ENCODE results near the gene PTPRG.

The PTPRG gene

DNA sequence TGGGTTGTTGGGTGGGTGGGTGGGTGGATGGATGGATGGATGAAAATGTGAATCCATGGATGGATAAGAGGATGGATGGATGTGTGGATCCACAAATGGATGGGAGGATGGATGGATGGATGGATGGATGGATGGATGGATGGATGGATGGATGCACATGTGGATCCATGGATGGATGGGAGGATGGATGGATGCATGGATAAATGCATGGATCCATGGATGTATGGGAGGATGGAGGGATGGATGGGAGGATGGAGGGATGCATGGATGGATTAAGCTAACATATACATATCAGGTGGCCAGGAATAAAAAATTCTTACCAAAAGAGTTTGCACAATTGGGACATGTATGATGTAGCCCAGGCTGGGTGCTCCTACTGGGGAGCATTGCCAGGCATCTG lies 616.7 kb downstream of the PTPRG start:
- DNase-seq, result no peak

DNA sequence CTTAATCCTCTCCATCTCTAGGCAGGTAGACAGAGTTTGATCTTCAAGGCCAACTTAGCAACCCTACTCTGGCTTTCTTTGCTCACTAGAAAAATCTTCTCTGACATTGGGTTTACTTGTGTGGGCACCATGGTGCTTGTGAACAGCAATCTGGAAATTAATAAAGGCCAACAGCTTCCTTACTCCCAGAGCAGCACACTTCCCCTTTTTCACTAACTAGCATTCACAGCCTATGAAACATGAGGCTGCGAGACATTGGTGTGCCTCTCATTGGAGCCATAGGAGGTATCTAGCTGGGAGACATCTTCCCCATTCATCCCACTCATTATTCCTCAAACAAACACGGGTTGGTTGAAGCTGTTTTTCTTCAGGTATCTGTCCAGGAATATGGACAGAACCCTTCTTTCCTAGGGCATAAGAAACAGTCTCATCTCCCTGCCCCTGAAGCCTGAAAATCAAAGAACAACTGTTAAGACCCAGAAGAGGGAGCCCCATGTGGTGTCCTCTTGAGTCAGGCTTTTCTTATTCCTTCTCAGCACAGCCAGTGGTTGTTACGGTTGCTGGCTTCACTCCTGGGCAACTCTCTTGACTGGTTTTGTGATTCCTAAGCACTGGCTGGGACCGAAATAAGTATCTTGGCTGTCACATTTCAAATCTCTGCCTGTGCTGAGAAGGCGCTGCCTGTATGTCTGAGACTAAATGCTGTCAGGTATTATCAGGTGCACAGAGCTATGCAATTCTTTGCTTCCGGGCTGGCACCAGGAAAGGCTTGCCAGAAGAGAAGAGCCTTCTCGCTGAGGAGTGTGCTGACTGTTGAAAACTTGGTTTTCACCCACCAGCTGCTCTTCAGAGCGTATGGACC lies 617.6 kb downstream of the PTPRG start:
- DNase-seq, result no peak

DNA sequence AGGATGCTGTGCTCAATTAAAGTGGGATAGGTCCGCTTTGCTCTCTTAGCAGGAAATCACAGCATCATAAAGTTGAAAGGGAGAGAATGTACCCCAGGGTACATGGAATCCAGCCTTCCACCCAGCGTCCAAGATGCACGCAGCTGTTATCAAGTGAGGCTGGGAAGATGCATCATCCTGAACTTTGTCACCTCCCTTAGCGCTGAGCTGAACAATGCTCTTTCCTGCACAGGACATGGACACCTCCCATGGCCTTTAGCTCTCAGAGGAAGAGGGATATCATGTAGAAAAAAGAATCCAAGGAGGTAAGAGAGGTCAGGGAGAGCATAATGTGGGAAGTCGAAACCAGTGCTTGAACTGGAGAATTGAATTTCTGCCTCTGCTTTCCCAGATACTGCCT lies 619.1 kb downstream of the PTPRG start:
- DNase-seq, result no peak

DNA sequence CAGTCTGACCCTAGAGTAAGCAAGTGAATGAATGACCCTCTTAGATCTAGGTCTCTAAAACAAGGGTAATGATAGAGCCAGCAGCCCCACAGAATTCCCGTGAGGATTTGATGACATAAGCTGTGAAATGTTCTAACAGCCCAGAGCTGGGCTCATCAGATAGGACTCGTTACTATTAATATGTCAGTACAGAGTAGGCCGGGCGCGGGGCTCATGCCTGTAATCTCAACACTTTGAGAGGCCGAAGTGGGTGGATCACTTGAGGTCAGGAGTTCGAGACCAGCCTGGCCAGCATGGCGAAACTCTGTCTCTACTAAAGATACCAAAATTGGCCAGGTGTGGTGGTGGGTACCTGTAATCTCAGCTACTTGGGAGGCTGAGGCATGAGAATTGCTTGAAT lies 621.7 kb downstream of the PTPRG start:
- DNase-seq, result no peak

DNA sequence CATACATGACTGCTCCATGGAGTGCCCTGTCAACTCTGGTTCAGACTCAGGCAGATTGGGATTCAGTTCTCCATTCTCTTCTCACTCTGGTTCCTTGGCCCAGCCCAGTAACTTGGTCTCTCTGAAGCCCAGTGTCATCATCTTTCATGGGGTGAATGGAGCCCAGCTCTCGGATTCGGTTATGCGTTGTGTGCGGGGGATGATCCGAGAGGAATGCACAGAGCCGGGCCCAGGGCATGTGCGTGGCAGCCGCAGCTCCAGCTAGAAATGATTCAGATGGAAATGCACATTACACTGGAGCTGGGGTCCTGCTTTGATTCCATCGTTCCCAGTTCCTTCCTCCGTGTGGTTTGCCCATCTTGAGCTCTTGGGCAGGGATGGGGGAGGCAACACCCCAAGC lies 622.6 kb downstream of the PTPRG start:
- no peak for DNase-seq

DNA sequence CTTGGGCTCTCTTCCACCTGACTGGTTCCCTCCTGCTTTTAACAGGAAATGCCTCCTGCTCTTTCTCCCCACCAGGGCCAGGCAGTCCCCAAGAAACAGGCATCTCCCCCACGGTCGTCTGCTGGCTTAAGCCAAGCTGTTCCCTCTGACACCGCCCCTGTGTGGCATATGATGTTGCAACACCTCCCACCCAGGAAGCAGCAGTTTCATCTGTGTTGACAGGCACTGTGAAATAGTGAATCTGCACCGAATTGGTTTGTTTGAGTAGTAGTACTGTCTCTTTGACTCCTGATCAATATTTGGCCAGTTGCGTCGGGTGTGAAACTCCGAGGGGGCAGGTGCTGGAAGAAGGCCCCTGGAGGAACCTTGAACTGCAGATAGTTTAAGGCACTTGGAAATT lies 623.2 kb downstream of the PTPRG start:
- DNase-seq, result peak; percentile 25

DNA sequence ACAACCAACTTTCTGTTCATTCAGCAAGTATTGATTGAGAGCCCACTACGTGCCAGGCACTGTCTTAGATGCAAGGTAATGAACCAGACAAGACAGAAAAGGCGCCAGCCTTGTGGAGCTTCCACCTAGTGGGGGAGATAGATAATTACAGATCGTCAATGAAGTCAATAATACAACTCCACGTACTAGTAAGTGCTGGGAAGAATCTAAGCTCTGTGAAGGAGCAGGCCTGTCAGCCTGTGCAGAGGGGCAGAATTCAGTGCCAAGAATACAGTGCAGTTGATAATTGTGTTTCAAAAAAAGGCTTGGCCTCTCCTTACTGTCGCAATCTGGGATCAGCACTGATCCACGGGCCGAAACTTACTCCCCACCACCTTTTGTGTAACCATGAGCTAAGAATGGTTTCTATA lies 625.7 kb downstream of the PTPRG start:
- peak; percentile 28 for DNase-seq

DNA sequence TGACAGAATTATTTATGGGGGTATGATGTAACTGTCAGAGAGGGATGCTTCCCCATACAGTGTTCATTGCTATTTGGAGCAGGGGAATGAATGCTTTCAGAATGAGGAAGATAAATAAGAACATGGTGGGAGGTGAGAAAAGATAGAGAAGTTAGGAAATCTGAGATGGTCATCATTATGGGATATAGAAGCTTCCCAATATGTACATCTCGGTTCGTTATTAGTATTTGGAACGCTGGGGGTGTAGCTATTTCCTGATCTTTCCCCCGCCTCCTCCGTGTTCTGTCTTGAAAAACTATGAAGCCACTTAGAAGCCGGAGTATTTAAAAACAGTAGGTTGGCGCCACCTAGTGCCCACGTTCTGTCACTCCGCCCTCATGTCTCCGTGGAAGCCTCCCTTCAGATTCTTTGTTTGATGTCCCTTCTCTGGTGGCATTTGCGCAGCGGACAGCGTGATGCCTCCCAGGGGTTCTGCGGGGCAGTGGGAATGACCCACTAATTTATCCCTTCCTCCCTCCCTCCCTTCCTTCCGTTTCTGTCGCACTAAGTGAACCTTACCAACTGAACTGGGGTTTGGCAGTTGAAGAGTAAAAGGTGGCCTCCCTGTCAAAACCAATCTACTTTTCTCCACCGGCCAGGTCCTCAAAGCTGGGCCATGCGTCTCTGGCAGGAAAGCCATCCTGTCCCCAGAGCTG lies 627.5 kb downstream of the PTPRG start:
- DNase-seq, result peak; percentile 74

DNA sequence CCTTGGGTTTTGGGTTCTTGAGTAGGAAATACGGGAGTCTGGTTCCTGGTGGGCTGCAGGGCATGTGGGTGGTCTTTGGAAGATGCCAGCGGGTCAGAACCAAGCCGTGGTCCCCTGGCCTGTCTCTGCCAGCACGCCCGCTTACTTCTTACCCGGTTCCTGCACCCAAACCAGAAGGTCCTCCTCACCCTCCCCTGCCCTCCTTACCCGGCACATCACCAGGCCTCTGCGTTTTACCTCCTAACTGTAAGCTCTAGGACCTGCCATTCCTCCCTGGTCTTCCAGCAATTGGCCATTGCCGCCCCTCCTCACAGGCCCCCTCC lies 628.0 kb downstream of the PTPRG start:
- no peak for DNase-seq

DNA sequence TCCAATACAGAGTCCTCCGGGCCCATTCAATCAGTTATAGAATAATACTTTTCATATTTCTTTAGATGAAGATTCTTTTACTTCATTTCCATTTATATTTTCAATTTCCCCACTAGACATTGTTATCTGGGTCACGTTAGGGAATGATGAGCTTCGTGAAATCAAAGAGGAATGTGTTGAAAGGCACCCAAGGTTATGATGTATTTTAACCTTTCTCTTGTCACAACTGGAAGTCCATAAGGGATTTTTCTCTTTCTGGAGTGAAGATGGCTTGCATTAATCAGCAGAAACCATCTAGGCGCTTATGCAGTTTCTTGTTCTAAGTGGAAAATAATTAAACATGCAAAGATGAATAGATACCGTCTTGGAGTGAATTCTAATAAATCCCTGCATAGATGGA lies 631.5 kb downstream of the PTPRG start:
- DNase-seq, result no peak

DNA sequence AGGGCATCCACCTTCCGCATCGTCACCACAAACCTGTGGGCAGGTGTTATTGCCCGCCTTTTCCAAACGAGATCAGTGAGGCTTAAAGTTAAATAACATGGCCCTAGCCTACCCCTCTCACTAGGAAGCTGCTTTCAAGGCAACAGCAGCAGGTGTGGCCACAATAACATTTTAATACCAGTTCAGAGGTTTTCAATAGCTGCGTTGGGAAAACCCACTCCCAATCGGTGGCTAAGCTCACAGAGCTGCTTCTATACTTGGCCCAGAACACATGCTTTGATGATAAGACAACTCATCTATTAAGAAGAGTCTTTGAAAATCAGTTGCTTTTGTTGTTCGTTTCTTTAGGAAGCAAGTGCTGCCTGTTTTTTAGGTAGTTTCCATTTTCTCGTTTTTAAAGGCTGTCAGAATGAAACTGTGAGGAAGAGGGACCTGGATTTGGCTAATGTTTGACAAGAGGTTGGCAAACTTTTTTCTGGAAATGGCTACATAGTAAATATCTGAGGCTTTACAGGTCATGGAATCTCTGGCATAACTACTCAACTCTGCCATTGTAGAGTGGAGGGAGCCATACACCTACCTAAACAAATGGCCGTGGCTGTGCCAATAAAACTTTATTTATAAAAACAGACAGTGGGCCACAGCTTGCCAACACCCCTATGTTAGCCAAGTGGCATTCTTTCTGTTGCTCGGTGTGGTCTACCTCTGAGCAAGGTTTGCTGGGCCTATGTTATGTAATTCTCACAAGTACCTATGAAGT lies 632.4 kb downstream of the PTPRG start:
- no peak for DNase-seq

DNA sequence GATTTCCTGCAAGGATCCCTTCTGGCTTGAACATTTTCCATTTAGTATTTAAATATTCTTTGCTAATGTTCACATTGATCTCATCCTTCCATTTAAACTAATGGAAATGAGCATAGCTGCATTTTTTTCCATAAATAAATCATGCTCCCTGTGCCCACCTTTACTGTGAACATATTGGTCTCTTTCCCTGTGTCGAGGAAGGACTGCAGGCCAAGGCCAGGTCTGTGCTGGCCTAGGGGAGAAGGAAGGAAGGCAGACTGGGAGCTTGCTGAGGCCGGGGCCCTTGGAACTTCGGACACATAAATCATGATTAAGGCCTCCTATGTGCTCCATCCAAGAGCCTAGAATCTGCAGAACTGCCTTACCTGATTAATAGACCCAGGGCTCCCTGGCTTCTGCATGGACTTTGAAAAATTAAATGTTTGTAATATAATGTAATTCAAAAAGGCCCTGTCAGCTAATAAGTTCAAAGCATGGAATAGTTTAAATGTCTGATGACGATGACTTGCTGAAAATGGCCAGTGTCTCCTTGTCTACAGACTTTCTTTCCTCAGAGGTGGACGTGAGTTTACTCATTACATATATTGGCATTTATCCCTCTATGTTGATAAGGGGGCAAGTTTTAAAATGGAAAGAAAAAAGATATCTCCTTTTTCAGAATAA lies 636.1 kb downstream of the PTPRG start:
- DNase-seq, result no peak

DNA sequence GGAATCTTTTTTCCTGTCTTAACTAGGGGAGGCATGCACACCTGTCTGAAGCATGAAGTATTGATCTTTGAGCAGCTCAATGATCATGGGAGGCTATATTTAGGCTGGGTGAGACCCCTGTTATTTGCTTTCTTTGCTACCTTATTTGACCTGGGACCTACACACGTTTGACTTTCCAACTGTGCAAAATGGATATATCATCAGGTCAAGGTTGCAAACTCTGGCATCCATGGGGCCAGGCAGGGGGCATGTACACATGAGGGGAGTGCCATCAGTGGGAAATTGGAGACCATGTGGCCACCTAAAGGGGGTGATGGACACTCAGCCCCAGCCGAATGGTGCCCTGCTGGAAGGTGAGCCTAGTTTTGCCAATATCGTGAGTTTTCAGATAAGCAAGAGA lies 637.8 kb downstream of the PTPRG start:
- DNase-seq, result no peak

DNA sequence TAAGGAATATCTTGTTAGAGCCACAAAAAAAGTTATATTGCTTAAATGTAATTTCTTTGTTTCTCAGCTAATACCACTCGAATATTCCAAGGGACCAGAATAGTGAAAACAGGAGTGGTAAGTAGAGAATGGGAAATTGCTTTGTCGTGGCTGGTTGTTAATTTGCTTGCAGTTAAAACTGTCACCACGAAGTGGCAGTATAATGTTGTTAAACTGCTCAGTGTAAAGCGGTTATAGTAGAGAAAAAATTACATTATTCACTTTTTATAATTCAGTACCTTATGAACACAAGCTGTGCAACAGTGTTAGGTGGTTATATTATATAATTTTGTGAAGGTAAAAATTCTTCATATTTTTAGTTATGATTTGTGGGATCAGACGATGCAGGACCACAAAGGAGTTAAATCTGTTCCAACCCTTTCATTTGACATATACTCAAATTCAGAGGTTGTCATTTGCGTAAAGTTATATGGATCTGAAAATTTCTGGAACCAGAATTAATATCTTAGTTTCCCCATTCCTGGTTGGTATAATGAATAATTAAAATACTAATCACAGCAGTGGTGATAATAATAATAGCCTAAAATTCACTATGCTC lies 640.2 kb downstream of the PTPRG start:
- peak; percentile 40 for DNase-seq

DNA sequence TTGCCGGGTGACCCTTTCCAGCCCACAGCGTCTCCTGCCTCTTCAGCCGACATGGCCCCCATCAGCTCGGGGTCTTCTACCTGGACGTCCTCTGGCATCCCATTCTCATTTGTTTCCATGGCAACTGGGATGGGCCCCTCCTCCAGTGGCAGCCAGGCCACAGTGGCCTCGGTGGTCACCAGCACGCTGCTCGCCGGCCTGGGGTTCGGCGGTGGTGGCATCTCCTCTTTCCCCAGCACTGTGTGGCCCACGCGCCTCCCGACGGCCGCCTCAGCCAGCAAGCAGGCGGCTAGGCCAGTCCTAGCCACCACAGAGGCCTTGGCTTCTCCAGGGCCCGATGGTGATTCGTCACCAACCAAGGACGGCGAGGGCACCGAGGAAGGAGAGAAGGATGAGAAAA lies 641.8 kb downstream of the PTPRG start:
- no peak for DNase-seq

DNA sequence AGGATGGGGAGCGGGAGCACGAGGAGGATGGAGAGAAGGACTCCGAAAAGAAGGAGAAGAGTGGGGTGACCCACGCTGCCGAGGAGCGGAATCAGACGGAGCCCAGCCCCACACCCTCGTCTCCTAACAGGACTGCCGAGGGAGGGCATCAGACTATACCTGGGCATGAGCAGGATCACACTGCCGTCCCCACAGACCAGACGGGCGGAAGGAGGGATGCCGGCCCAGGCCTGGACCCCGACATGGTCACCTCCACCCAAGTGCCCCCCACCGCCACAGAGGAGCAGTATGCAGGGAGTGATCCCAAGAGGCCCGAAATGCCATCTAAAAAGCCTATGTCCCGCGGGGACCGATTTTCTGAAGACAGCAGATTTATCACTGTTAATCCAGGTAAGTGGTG lies 642.2 kb downstream of the PTPRG start:
- DNase-seq, result no peak

DNA sequence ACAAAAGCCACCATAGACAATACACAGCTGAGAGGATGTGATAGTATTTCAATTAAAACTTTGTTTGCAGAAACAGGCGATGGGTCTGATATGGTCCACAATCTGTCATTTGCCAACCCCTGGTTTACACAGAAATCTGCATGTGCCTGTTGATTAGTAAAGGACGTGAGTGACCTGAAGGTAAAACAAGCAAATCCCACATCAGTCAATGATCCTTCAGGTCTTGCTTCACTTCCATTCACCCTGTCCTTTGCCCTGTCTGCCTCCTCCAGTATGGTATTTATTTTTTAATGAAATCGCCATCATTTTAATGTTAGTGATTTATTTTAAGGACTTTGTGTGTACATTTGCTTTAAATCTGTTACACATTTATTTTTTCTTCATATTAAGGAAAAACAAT lies 645.8 kb downstream of the PTPRG start:
- DNase-seq, result no peak

DNA sequence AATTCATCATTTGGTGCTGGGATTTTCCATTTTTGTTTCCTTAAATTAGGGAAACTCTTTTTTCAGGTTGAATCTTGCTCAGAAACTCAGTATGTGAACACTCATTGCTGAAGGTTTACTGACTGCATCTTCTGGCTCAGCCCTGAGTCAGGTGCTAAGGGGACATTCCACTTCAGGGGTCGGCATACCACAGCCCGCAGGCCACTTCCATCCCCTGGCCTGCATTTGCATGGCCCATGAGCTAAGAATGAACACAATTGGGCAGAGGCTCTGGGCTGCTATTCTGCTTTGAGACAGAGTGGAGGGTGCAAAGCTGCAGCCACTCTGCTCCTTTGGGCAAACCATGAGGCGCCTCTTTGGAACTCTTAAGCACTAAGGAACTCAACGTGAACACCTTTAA lies 647.0 kb downstream of the PTPRG start:
- DNase-seq, result no peak

DNA sequence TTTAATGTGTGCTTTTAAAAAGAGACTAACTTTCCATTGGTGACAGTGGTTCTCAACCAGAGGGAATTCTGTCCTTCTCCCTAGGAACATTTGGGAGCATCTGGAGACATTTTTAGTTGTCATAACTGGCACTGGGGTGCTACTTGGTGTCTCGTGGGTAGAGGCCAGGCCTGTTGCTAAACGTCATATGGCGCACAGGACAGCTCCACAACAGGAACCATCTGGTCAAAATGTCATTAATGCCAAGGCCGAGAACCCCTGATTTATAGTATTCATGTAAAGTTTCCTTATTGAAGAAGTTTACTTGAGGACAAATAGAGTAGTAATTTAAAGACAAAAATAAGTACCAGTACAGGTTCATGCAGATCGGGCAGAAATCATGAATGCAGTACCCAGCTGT lies 647.7 kb downstream of the PTPRG start:
- DNase-seq, result no peak

DNA sequence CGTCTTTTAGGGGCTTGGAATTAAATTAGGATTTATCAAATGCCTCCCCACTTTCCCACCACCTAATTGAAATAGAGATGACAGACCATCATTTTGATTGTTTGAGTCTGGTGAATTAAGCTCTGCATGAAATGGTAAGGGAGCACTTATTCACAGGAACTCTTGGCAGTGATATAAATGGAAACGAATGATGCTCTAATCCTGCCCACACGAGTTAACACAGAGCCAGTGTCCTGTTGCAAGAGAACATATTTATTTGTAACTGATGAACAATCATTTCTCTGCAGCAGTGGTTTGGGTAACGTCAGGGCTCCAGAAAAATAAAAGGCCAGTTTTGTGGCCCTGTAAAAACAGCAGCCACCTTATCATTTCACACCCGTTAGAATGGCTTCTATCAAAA lies 648.6 kb downstream of the PTPRG start:
- DNase-seq, result no peak

DNA sequence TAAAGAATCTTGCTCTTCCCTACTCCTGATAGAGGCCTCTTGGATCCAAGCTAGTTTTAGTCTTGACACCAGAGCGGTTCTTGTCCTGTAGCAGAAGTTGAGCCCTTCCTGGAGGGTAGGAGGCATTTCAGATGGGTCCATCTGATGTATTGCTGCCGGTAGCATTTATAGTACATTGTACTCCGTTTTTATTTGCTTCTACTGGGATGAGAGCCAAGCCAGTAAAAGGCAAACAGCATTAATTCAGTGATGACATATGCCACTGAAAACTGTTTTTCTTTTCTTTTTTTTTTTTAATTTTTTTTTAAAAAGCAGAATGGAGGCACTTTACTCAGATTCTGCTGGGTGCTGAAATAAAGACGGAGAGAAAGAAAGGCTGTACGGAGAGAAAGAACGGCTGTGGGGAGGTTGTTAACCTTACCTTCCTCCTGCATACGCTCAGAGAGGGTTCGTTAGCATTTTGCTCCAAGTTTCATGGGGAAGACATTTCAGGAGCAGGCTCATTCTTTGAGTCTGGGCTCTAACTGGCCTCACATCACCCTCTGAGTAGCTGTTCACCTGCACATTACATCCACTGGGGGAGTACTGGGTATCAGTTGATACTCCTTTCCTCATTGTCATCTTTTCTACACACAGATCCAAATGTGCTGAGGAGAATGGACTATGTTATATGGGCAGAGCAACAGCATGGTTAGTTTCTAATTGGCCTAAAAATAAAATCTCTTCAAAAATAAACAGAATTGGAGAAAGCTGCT lies 650.5 kb downstream of the PTPRG start:
- DNase-seq, result no peak

DNA sequence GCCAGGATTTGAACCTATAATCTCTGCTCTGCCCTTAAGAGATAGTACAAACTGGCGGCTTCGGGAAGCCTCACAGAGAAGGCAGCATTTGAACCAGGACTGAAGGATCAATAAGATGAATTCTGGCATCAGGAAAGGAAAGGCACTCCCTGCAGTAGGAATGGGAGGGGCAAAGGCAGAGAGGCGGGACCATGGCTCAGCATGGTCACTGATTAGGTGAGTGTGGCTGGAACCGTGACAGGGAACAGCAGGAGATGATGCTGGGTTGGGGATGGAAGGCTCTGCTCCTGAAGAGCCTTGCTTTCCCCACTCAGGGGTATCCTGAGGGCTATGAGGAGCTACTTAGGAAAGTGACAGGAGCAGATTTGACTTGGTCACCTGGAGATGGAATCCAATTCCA lies 653.5 kb downstream of the PTPRG start:
- DNase-seq, result no peak
